ENCODE measurements around the gene CDC42BPB.

CDC42BPB gene

DNA sequence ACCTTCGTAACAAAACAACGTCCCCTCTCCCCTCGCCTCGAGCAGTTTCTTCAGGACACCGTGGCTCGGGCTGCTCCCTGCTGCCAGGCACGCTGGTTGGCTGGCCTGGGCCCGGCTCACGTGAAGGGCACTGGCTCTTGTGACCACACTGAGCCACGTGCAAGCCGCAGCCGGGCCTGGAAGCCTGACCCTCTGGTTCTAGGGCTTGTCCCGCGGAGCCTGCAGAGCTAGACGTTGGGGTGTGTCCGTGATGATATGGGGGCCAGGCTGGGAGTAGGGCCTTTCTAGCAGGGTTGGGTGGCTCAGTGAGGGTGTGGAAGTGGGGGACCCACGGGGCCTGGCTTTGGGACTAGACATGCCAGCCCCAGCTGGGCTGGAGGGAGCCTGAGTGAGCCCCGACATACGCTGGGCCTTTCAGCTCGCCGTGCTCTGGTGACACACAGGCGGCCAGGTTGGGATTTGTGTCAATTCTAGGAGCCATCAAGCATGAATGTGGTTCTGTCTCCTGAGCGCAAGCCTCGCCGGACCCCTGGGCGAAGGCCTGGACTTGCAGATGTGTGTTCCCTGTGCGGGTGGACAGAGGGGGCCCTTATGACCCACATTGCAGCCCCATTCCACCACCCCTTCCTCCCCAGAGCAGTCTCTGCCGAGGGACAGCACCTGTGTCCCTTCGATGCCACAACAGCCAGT is 148.4 kb downstream of the CDC42BPB start:
- Histone ChIP-seq H3K4me1 (ENCODE audit: control insufficient read depth, low read length) (peaks cover 6% of the 10 kb centered on the region), H4K20me1 (ENCODE audit: control insufficient read depth, insufficient read depth, low read depth, low read length) (0 out of 2 replicates have a peak, but pooled peaks cover 2% of the 10 kb centered on the region), H3K4me3 (ENCODE audit: low read length) (no peak overlapping the region), H3K9me3 (ENCODE audit: control insufficient read depth, insufficient read depth, low read length) (no peaks in the 10 kb centered on the region), H3K4me2 (ENCODE audit: low read length) (no peak overlapping the region), H3K27ac (ENCODE audit: low read depth, low read length) (no peak overlapping the region), H3F3A (ENCODE audit: control insufficient read depth, insufficient read depth) (0 out of 2 replicates have a peak, but pooled peaks cover 6% of the 10 kb centered on the region), H3K27me3 (ENCODE audit: control insufficient read depth, low read length) (no peaks in the 10 kb centered on the region), H3K9me2 (replicated peaks; ENCODE audit: control insufficient read depth, low read length) (no peaks in the 10 kb centered on the region), H3K36me3 (ENCODE audit: control insufficient read depth, low read length) (peaks cover 13% of the 10 kb centered on the region; the same call in 1 of the 2 replicates), H3K79me2 (ENCODE audit: control insufficient read depth, low read length) (no peaks in the 10 kb centered on the region)
- TF ChIP-seq EZH2phosphoT487 (IDR thresholded peaks at IDR 0.05; ENCODE audit: borderline replicate concordance, low read length), result no peak
- TF ChIP-seq, protein P1, sequence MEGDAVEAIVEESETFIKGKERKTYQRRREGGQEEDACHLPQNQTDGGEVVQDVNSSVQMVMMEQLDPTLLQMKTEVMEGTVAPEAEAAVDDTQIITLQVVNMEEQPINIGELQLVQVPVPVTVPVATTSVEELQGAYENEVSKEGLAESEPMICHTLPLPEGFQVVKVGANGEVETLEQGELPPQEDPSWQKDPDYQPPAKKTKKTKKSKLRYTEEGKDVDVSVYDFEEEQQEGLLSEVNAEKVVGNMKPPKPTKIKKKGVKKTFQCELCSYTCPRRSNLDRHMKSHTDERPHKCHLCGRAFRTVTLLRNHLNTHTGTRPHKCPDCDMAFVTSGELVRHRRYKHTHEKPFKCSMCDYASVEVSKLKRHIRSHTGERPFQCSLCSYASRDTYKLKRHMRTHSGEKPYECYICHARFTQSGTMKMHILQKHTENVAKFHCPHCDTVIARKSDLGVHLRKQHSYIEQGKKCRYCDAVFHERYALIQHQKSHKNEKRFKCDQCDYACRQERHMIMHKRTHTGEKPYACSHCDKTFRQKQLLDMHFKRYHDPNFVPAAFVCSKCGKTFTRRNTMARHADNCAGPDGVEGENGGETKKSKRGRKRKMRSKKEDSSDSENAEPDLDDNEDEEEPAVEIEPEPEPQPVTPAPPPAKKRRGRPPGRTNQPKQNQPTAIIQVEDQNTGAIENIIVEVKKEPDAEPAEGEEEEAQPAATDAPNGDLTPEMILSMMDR (IDR thresholded peaks at IDR 0.05; ENCODE audit: low read depth, low read length, poor library complexity, severe bottlenecking), result no peak

DNA sequence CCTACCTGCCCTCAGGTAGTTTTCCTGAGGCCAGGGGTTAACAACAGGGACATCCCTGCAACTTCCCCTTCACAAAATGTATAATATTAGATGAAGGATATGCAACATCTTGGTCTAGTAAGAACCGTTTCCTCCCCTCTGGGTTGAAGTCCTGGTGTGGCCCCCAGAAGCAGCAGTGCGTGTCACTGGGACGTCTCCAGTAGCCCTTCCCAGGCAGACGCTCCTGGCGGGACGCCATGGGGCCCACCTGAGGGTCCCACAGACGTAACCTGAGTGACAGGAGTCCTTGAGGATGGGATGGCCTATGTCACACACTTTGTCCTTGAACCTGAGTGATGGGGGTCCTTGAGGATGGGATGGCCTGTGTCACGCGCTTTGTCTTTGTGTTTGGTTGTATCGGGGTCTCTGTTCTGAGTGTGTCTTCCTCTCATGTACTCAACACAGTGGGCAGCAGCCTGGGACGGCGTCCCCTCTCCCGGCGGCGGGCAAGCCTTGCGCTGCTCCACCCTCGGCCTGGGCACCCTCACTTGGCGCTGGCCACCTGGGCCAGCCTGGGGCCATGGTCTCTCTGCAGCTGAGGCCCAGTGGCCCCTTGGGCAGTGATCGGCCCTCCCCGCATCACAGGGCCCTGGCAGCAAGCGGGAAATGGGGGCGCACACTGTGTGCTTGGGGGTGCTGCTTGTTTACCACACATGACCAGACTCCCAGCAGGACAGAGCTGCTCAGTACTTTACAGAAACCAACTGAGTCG is 149.2 kb downstream of the CDC42BPB start:
- Histone ChIP-seq H3K27me3 (ENCODE audit: control insufficient read depth, low read length) (no peaks in the 10 kb centered on the region), H3K9me2 (replicated peaks; ENCODE audit: control insufficient read depth, low read length) (no peaks in the 10 kb centered on the region), H3K36me3 (ENCODE audit: control insufficient read depth, low read length) (peaks cover 18% of the 10 kb centered on the region; the same call in 1 of the 2 replicates), H3K4me1 (ENCODE audit: control insufficient read depth, low read length) (no peaks in the 10 kb centered on the region), H3F3A (ENCODE audit: control insufficient read depth, insufficient read depth) (0 out of 2 replicates have a peak, but pooled peaks cover 6% of the 10 kb centered on the region), H4K20me1 (ENCODE audit: control insufficient read depth, insufficient read depth, low read depth, low read length) (peaks cover 2% of the 10 kb centered on the region; the same call in 1 of the 2 replicates), H3K9me3 (ENCODE audit: control insufficient read depth, insufficient read depth, low read length) (no peaks in the 10 kb centered on the region), H3K27ac (ENCODE audit: low read depth, low read length) (no peak overlapping the region), H3K4me2 (ENCODE audit: low read length) (no peak overlapping the region), H3K4me3 (ENCODE audit: low read length) (no peak overlapping the region), H3K79me2 (ENCODE audit: control insufficient read depth, low read length) (no peaks in the 10 kb centered on the region)
- TF ChIP-seq, protein P1 (IDR thresholded peaks at IDR 0.05; ENCODE audit: low read depth, low read length, poor library complexity, severe bottlenecking), result no peak
- no peak for TF ChIP-seq EZH2phosphoT487 (IDR thresholded peaks at IDR 0.05; ENCODE audit: borderline replicate concordance, low read length)

DNA sequence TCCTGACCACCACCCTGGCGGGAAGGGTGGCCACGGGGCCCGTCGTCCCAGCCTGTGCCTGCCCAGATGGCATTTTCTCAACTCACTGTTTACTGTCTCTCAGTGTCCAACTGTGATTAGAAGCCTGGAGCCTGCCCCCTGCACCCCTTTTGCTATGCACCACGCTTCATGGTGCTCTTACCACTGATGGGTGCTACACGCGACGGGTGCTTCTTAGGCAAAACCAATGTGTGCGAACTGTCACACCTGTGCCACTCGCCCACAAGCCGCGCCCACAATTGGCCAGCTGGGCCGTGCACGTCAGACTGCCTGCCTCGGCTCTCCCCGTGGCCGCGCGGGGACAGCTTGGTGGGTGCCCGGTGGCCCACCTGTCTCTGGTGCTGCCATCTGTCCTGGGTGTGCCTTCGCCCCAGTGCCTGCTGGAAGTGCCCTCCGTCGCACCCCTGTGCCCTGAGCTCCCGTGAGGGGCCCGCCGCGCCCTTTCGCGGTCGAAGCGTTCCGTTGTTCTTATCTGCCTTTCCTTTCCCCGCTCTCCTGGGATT is 150.0 kb downstream of the CDC42BPB start:
- no peak overlapping the region for H3K4me2 ChIP-seq (ENCODE audit: low read length)
- H3K9me3 ChIP-seq (ENCODE audit: control insufficient read depth, insufficient read depth, low read length), result no peaks in the 10 kb centered on the region
- H3F3A ChIP-seq (ENCODE audit: control insufficient read depth, insufficient read depth), result 0 out of 2 replicates have a peak, but pooled peaks cover 6% of the 10 kb centered on the region
- peaks cover 9% of the 10 kb centered on the region for H4K20me1 ChIP-seq (ENCODE audit: control insufficient read depth, insufficient read depth, low read depth, low read length)
- H3K4me3 ChIP-seq (ENCODE audit: low read length), result no peak overlapping the region
- H3K36me3 ChIP-seq (ENCODE audit: control insufficient read depth, low read length), result peaks cover 26% of the 10 kb centered on the region
- TF ChIP-seq, protein P1 (IDR thresholded peaks at IDR 0.05; ENCODE audit: low read depth, low read length, poor library complexity, severe bottlenecking), result no peak
- no peak for TF ChIP-seq EZH2phosphoT487 (IDR thresholded peaks at IDR 0.05; ENCODE audit: borderline replicate concordance, low read length)
- H3K9me2 ChIP-seq (replicated peaks; ENCODE audit: control insufficient read depth, low read length), result no peaks in the 10 kb centered on the region
- H3K4me1 ChIP-seq (ENCODE audit: control insufficient read depth, low read length), result peaks cover 5% of the 10 kb centered on the region
- no peaks in the 10 kb centered on the region for H3K79me2 ChIP-seq (ENCODE audit: control insufficient read depth, low read length)
- no peaks in the 10 kb centered on the region for H3K27me3 ChIP-seq (ENCODE audit: control insufficient read depth, low read length)
- no peak overlapping the region for H3K27ac ChIP-seq (ENCODE audit: low read depth, low read length)

Data from DOHH2 (cell line).